Activated naive CD4-positive, alpha-beta T cell treated with anti-CD3 and anti-CD28 coated beads, Interleukin-2, amount 10 ng/mL, durations not matched to agents 7 days and 5 days (primary cell): Measurements from ENCODE around the gene CCDC69.
"Not testable (repeated sequence)": the region's sequence is repeated elsewhere in the genome, so short reads cannot be mapped to it uniquely, and the experiment has no call there.

ENCODE experiments used
- CTCF ChIA-PET: fragments of 350-600 bp; sonication (Branson Sonifier 250); formaldehyde crosslinking; loops from one replicate; lab custom pipeline; 2021; ENCODE audit warnings: antibody characterized with exemption; lab: Charles Lee
- DNase-seq: peaks from one replicate; pipeline ENCODE4 v3.0.0-alpha.2; 2020
- H3K27ac Mint-ChIP-seq: one replicate; pipeline ENCODE4 v1.8.0; 2021; ENCODE audit warnings: mild to moderate bottlenecking, moderate library complexity, mixed read lengths
- H3K27me3 Mint-ChIP-seq: one replicate; pipeline ENCODE4 v1.8.0; 2021; ENCODE audit warnings: mild to moderate bottlenecking, mixed read lengths
- H3K36me3 Mint-ChIP-seq: one replicate; pipeline ENCODE4 v1.8.0; 2021; ENCODE audit warnings: mixed read lengths
- H3K4me1 Mint-ChIP-seq: one replicate; pipeline ENCODE4 v1.8.0; 2021; ENCODE audit warnings: mixed read lengths
- H3K4me3 Mint-ChIP-seq: one replicate; pipeline ENCODE4 v1.8.0; 2021; ENCODE audit warnings: mild to moderate bottlenecking, moderate library complexity, mixed read lengths
- H3K9me3 Mint-ChIP-seq: one replicate; pipeline ENCODE4 v1.8.0; 2021; ENCODE audit warnings: mixed read lengths

The CCDC69 gene

DNA sequence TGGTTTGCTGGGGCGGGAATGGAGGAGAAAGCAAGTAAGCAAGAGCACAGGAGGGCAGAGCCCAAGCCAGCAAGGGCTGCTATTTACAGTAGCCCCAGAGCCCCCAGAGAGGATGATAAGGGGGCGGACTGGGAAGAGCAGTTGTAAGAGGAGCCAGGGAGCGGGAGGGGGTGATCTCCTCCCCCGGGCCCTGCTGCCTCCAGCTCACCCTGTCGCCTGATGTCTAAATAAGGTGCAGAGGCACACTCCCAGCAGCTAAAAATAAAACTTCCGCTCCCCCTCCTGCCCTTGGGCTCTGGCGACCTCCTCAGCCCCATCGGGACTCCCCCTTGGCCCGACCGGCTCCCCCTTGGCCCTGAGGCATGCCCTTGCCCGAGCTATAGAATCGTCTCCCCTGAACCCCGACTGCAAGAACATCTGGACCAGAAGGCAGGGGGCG, 14.4 kb upstream of the CCDC69 start:
- H3K27me3 Mint-ChIP-seq = no peaks in the 10 kb centered on the region
- no peaks in the 10 kb centered on the region for H3K36me3 Mint-ChIP-seq
- peaks cover 25% of the 10 kb centered on the region for H3K4me1 Mint-ChIP-seq
- H3K4me3 Mint-ChIP-seq = no peak overlapping the region
- no peaks in the 10 kb centered on the region for H3K9me3 Mint-ChIP-seq
- H3K27ac Mint-ChIP-seq = no peak overlapping the region
- CTCF ChIA-PET = interaction anchor here (0.7 to 4.0 kb wide), 10 partner anchors 13 to 123 kb away, joined by 3 to 27 read pairs (median 6); partner anchors contain the start of gene CCDC69
- no peak for DNase-seq

DNA sequence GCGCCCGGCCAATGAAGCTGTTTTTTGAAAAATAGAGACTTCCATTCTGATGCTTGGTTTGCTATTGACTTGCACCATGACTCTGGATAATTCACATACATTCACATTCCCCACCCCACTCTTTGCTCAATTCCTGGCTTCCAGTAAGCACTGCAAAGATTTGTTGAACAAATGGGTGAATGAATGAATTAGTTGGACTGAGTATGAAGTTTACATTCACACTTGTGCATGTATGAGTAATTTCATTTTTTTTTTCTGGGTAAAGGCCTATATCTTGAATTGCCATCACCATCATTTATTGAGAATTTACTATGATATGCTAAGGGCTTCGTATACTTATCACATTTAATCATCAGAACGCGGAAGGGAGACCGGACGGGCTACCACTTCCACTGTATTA, 13.8 kb upstream of the CCDC69 start:
- no peak for DNase-seq
- Mint-ChIP-seq H3K9me3 (no peaks in the 10 kb centered on the region), H3K4me3 (no peak overlapping the region), H3K4me1 (peaks cover 25% of the 10 kb centered on the region), H3K36me3 (no peaks in the 10 kb centered on the region), H3K27ac (no peak overlapping the region), H3K27me3 (no peaks in the 10 kb centered on the region)
- CTCF ChIA-PET = interaction anchor here (0.7 to 4.0 kb wide), 10 partner anchors 13 to 112 kb away, joined by 3 to 27 read pairs (median 6); no protein-coding TSS in a partner anchor

GRCh38 chr5:151236888-151237287, 13.0 kb upstream of the CCDC69 start:
- Mint-ChIP-seq H3K4me3 (no peak overlapping the region), H3K27ac (no peak overlapping the region), H3K4me1 (peaks cover 23% of the 10 kb centered on the region), H3K9me3 (no peaks in the 10 kb centered on the region), H3K27me3 (no peaks in the 10 kb centered on the region), H3K36me3 (no peaks in the 10 kb centered on the region)
- DNase-seq = no peak
- CTCF ChIA-PET = interaction anchor here (0.9 to 1.3 kb wide), 2 partner anchors 66 to 72 kb away, joined by 3 to 4 read pairs; no protein-coding TSS in a partner anchor

GRCh38 chr5:151235239-151235571, 11.3 kb upstream of the CCDC69 start:
- not testable (repeated sequence) for DNase-seq, H3K36me3 Mint-ChIP-seq, H3K27ac Mint-ChIP-seq, H3K4me3 Mint-ChIP-seq, H3K9me3 Mint-ChIP-seq, H3K27me3 Mint-ChIP-seq
- peaks cover 20% of the 10 kb centered on the region for H3K4me1 Mint-ChIP-seq
- CTCF ChIA-PET = interaction anchor here (0.9 to 1.9 kb wide), 5 partner anchors 10 to 183 kb away, joined by 3 to 9 read pairs (median 3); partner anchors contain the start of gene CCDC69

- DNase-seq = peak; percentile 44
- H3K36me3 Mint-ChIP-seq = no peaks in the 10 kb centered on the region
- H3K4me1 Mint-ChIP-seq = peaks cover 20% of the 10 kb centered on the region
- CTCF ChIA-PET = interaction anchor here (0.9 to 1.9 kb wide), 6 partner anchors 10 to 183 kb away, joined by 3 to 9 read pairs (median 4); partner anchors contain the start of gene CCDC69
- no peak overlapping the region for H3K4me3 Mint-ChIP-seq
- peaks cover 4% of the 10 kb centered on the region for H3K27me3 Mint-ChIP-seq
- no peaks in the 10 kb centered on the region for H3K9me3 Mint-ChIP-seq
- H3K27ac Mint-ChIP-seq = no peak overlapping the region
Measured at GRCh38 chr5:151234476-151235238, 10.8 kb upstream of the CCDC69 start.

GRCh38 chr5:151233616-151234085, 9.8 kb upstream of the CCDC69 start:
- Mint-ChIP-seq H3K36me3 (no peaks in the 10 kb centered on the region), H3K27me3 (peaks cover 4% of the 10 kb centered on the region), H3K9me3 (no peaks in the 10 kb centered on the region), H3K4me3 (no peak overlapping the region), H3K4me1 (peaks cover 17% of the 10 kb centered on the region), H3K27ac (no peak overlapping the region)
- no peak for DNase-seq
- CTCF ChIA-PET = interaction anchor here (1.1 to 1.2 kb wide), 2 partner anchors 10 to 20 kb away, joined by 4 read pairs; partner anchors contain the start of gene CCDC69

DNA sequence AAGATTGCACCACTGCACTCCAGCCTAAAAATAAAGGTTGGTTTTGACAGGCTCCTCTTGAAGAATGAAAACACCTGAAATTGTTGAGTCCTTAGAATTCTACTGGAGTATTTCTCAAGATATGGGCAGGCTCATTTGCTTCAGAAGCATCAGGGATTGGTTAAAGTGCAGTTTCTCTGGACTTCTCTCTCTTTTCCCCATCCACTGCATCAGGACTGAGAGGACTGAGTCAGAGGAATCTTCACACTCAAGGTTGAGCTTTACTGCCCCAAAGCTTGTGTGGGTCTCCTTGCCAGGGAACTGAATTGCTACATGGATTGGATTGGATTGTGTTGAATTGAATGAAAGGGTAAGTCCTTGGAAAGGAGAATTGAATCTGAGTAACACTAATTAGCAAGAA, 7.5 kb upstream of the CCDC69 start:
- peaks cover 4% of the 10 kb centered on the region for H3K27me3 Mint-ChIP-seq
- no peaks in the 10 kb centered on the region for H3K36me3 Mint-ChIP-seq
- H3K27ac Mint-ChIP-seq = no peak overlapping the region
- peaks cover 17% of the 10 kb centered on the region for H3K4me1 Mint-ChIP-seq
- DNase-seq = no peak
- CTCF ChIA-PET = no interaction called here
- H3K4me3 Mint-ChIP-seq = no peak overlapping the region
- no peaks in the 10 kb centered on the region for H3K9me3 Mint-ChIP-seq

- DNase-seq = no peak
- no peak overlapping the region for H3K4me3 Mint-ChIP-seq
- CTCF ChIA-PET = interaction anchor here (1.2 kb wide), 1 partner anchor 104 kb away, joined by 6 read pairs; no protein-coding TSS in a partner anchor
- H3K36me3 Mint-ChIP-seq = no peaks in the 10 kb centered on the region
- H3K4me1 Mint-ChIP-seq = peaks cover 15% of the 10 kb centered on the region
- H3K9me3 Mint-ChIP-seq = no peaks in the 10 kb centered on the region
- H3K27ac Mint-ChIP-seq = peak overlapping the region; percentile 58
- H3K27me3 Mint-ChIP-seq = peaks cover 4% of the 10 kb centered on the region
Measured at GRCh38 chr5:151230048-151230680, 6.3 kb upstream of the CCDC69 start.

DNA sequence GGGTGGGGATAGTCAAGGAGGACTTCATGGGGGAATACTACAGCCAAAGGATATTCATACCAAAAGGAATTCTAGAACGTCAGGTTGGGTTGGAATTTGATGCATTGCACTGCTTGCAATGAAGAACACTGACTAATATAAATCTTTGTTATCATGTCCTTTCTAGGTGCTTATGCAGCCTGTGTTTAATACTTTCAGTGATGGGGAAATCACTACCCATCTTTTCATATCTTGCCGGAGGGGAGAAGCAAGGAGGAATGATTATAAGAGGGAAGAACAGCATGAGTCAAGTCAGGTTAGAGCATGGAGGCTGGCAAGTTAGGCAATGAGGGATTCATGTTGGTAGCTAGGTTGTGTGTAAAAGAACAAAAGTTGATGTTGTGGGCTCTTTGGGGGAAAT, 5.1 kb upstream of the CCDC69 start:
- Mint-ChIP-seq H3K4me1 (peaks cover 15% of the 10 kb centered on the region), H3K4me3 (no peak overlapping the region), H3K27ac (no peak overlapping the region), H3K36me3 (no peaks in the 10 kb centered on the region), H3K27me3 (peaks cover 4% of the 10 kb centered on the region), H3K9me3 (no peaks in the 10 kb centered on the region)
- CTCF ChIA-PET = interaction anchor here (1.2 kb wide), 2 partner anchors 103 to 113 kb away, joined by 3 to 6 read pairs; no protein-coding TSS in a partner anchor
- no peak for DNase-seq

- Mint-ChIP-seq H3K36me3 (peaks cover under 1% of the 10 kb centered on the region), H3K9me3 (no peaks in the 10 kb centered on the region), H3K4me3 (no peak overlapping the region), H3K4me1 (peaks cover 17% of the 10 kb centered on the region), H3K27ac (no peak overlapping the region), H3K27me3 (peaks cover 4% of the 10 kb centered on the region)
- DNase-seq = no peak
- CTCF ChIA-PET = interaction anchor here (1.2 kb wide), 2 partner anchors 63 to 112 kb away, joined by 3 to 5 read pairs; no protein-coding TSS in a partner anchor
Measured at GRCh38 chr5:151227918-151228447, 4.1 kb upstream of the CCDC69 start.

DNA sequence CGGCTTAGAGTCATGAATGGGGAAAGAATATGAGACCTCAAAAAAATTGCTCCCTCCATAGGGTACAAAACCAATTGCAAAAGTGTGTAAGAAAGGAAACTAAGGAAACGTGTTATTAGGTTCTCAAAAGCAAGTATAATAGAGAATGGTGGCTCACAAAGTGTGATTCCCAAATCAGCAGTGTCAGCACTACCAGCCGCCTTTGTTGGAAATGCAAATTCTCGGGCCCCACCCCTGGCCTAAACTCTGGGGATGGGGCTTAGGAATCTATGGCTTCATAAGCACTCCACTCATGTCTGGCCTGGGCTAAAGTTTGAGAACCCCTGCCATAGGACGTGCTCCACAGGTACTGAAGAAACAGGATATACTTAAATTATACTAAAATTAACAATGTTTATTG, 1.6 kb upstream of the CCDC69 start:
- CTCF ChIA-PET = interaction anchor here (0.7 to 1.3 kb wide), 6 partner anchors 9 to 79 kb away, joined by 3 to 4 read pairs (median 3); partner anchors contain the start of gene GM2A
- Mint-ChIP-seq H3K4me1 (peaks cover 42% of the 10 kb centered on the region), H3K4me3 (no peak overlapping the region), H3K36me3 (peaks cover 18% of the 10 kb centered on the region), H3K27me3 (peaks cover 4% of the 10 kb centered on the region), H3K27ac (no peak overlapping the region), H3K9me3 (no peaks in the 10 kb centered on the region)
- no peak for DNase-seq

- H3K4me3 Mint-ChIP-seq = peak overlapping the region; percentile 44
- peaks cover 21% of the 10 kb centered on the region for H3K36me3 Mint-ChIP-seq
- no peaks in the 10 kb centered on the region for H3K9me3 Mint-ChIP-seq
- no peak for DNase-seq
- H3K27me3 Mint-ChIP-seq = peaks cover 3% of the 10 kb centered on the region
- H3K27ac Mint-ChIP-seq = peak overlapping the region; percentile 15
- peaks cover 47% of the 10 kb centered on the region for H3K4me1 Mint-ChIP-seq
- CTCF ChIA-PET = interaction anchor here (0.7 to 1.3 kb wide), 6 partner anchors 10 to 79 kb away, joined by 3 to 4 read pairs (median 3); partner anchors contain the start of gene GM2A
Measured at GRCh38 chr5:151225071-151225470, 1.2 kb upstream of the CCDC69 start.

DNA sequence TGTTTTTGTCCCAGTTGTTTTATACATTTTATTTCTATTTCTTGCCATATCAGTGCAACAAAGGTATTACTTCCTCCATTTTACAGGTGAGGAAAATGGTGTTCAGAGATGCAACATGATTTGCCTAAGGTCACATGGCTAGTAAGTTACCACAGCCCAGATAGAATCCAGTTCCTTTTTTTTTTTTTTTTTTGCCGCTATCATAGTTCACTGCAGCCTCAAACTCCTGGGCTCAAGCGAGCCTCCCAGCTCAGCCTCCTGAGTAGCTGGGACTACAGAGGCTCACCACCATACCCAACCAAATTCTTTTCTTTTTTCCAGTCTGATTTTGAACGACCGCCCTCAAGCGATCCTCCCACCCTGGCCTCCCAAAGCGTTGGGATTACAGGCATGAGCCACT, 480 bp upstream of the CCDC69 start:
- H3K27me3 Mint-ChIP-seq = no peaks in the 10 kb centered on the region
- peaks cover 54% of the 10 kb centered on the region for H3K4me1 Mint-ChIP-seq
- no peaks in the 10 kb centered on the region for H3K9me3 Mint-ChIP-seq
- H3K27ac Mint-ChIP-seq = peak overlapping the region; percentile 88
- peak overlapping the region; percentile 85 for H3K4me3 Mint-ChIP-seq
- DNase-seq = no peak
- peaks cover 26% of the 10 kb centered on the region for H3K36me3 Mint-ChIP-seq
- CTCF ChIA-PET = interaction anchor here (0.7 to 3.4 kb wide), 10 partner anchors 9 to 111 kb away, joined by 3 to 33 read pairs (median 4); partner anchors contain the start of gene GM2A
